Motor neuron (in vitro differentiated cells): Measurements from ENCODE around the gene PTCSC3. TPM values are rescaled to one million over a fixed set of nuclear protein-coding genes. Genes with fewer than 3 reads are reported as not detected.
A peak's percentile ranks its signal among the peaks of the same experiment; 100 is the strongest.

ENCODE experiments used
- ATAC-seq, 8 experiments: fragments of 200-7000 bp; cut with Tn5 transposase; replicated peaks in 6 of 8; 2 replicates each; pipeline ENCODE4 v1.8.0; 2021; ENCODE audit warnings: mild to moderate bottlenecking in 8 of 8, moderate library complexity in 8 of 8
- H3K27ac ChIP-seq, 2 donors: fragments of 250-450 bp; sonication (Bioruptor Pico); 2 replicates each; pipeline ENCODE4 v1.9.0; 2021; ENCODE audit warnings: antibody characterized with exemption in 2 of 2, mild to moderate bottlenecking in 2 of 2, moderate library complexity in 1 of 2
- H3K4me1 ChIP-seq, 2 donors: fragments of 250-450 bp; sonication (Bioruptor Pico); replicated peaks in 1 of 2; 2 replicates each; pipeline ENCODE4 v1.6.1; 2021; ENCODE audit warnings: antibody characterized with exemption in 2 of 2, mild to moderate bottlenecking in 2 of 2, moderate library complexity in 1 of 2
- H3K4me3 ChIP-seq, 5 donors: fragments of 250-450 bp; sonication (Bioruptor Pico); 2 replicates each; pipeline ENCODE4 v1.9.0; 2021; ENCODE audit warnings: antibody characterized with exemption in 5 of 5, mild to moderate bottlenecking in 5 of 5, moderate library complexity in 4 of 5
- WGBS, 10 experiments: fragments of 450-650 bp; shearing (Covaris generic); methylation state at CpG; one replicate each; pipeline ENCODE4 v1.0.0; 2022; 5-methylcytosine and 5-hydroxymethylcytosine counted together
- in situ Hi-C, 9 experiments: fragments of 400-800 bp; cut with MboI; loops; one replicate each; pipeline ENCODE4 v1.15.0; 2021; ENCODE audit warnings: low sequenced_read_pairs in 9 of 9, low pct_unique_long_range_greater_than_20kb in 2 of 9; ENCODE audit not compliant: unreplicated experiment in 9 of 9
- total RNA-seq, 8 experiments: library from RNA; unstranded; fragments of 300-600 nt; gene quantifications; 2 replicates each; pipeline versions ENCODE4 v1.2.3 to v1.2.4, GENCODE V29; 2022

The PTCSC3 gene
- total RNA-seq = not detected

GRCh38 chr14:36176524-36176923, at the start of gene PTCSC3:
PTCSC3 (minus strand) TSS chr14:36176722.
- peak in 2 of 8 experiments; percentile 42 to 73 for ATAC-seq
- Histone ChIP-seq H3K4me3 (no peak within 1 kb of the TSS), H3K4me1 (no peaks in the 10 kb centered on the region), H3K27ac (no peak within 1 kb of the TSS)
- WGBS, 10 experiments = 0 to 100% (median 88%) methylated on average over 1 to 4 of the region's 4 CpGs; no CpG with 5 or more reads in 1 of the 10 experiments
- in situ Hi-C loops = no loop called here

DNA sequence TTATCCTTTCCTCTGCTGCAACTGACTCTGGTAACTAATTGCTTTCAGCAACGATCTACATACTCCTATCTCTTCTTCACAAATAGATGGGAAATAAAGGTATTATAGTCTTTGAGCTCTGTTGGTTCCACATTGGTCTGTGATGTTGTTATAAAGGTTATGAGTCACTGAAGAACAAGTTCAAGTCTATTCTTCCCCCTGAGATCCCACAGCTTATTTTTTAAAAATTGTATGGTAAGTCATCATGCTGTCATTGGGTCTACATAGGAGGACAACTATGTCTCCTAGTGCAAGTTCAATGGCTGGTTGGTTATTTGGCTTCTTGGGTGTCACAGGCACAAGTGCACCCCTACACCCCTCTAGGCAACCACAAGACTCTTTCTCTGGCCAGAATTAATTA, 49.6 kb upstream of the PTCSC3 start:
- 11 to 89% (median 63%) methylated on average over 1 of the region's 1 CpG; no CpG with 5 or more reads in 3 of the 10 experiments for whole genome bisulfite sequencing, 10 experiments
- in situ Hi-C loops = no loop called here
- ATAC-seq = no peak
- Histone ChIP-seq H3K27ac (no peak overlapping the region), H3K4me3 (no peak overlapping the region), H3K4me1 (peaks cover 6 to 10% of the 10 kb centered on the region in 2 donors)

- H3K27ac ChIP-seq = no peak overlapping the region
- H3K4me3 ChIP-seq = no peak overlapping the region
- H3K4me1 ChIP-seq = peaks cover 12% of the 10 kb centered on the region in 2 donors
- whole genome bisulfite sequencing, 10 experiments = 64 to 100% (median 94%) methylated on average over 3 to 8 of the region's 9 CpGs; no CpG with 5 or more reads in 1 of the 10 experiments
- peak in 1 of 8 experiments; percentile 35 for ATAC-seq
- in situ Hi-C loops = no loop called here
Observed at GRCh38 chr14:36224176-36224575, 47.7 kb upstream of the PTCSC3 start.

- peaks cover 12% of the 10 kb centered on the region in 2 donors for H3K4me1 ChIP-seq
- H3K27ac ChIP-seq = no peak overlapping the region
- 38 to 100% (median 83%) methylated on average over 2 to 3 of the region's 3 CpGs; no CpG with 5 or more reads in 1 of the 10 experiments for WGBS, 10 experiments
- ATAC-seq = no peak
- H3K4me3 ChIP-seq = no peak overlapping the region
- in situ Hi-C loops = no loop called here
Observed at GRCh38 chr14:36223558-36223957, 47.0 kb upstream of the PTCSC3 start.

DNA sequence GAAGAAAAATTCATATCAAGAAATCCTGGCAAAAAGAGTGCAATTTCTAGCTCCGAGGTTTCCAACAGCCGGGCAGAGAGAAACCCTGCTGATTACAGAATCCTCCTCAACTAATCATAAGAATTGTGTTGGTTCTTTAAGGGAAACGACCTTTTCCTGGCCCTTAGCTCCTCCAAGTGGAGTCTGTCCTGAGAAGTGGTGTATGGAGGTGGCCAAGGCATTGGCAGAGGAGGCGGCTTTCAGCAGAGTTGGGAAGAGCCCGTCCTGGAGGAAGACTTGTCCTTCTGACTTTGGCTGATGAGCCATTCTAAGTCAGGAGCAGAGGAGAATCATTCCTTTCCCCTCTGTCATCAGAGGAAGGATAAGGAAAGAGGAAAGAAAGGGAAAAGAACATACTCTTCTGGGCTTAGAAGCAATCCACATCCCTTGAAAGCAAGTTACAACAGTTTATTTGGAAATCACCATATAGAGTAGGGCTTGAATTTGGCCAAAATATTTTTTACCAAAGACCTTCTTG, 46.5 kb upstream of the PTCSC3 start:
- Histone ChIP-seq H3K27ac (no peak overlapping the region), H3K4me1 (peaks cover 12% of the 10 kb centered on the region in 2 donors), H3K4me3 (no peak overlapping the region)
- no peak for ATAC-seq
- in situ Hi-C loops = no loop called here
- 0 to 100% (median 78%) methylated on average over 1 to 5 of the region's 5 CpGs; no CpG with 5 or more reads in 1 of the 10 experiments for WGBS, 10 experiments

DNA sequence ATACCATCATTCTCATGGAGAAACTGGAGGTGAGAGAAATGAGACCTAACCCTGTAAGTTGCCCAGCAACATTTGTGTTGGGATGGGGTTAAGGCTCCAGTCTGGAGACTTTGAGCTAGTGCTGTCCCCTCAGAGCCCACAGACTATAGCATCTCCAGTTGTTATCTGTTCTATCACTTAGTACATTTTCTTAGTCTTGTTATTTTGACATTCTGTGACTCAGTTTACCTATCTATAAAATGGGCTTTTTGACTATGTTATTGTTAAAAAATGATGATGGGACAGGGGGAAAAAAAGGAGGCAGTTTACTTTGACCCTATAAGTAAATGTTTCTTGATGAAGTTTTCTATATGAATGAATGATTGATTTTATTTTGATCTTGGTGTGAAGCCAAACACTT, 45.8 kb upstream of the PTCSC3 start:
- ATAC-seq = no peak
- Histone ChIP-seq H3K4me1 (peaks cover 12% of the 10 kb centered on the region in 2 donors), H3K4me3 (no peak overlapping the region), H3K27ac (no peak overlapping the region)
- in situ Hi-C loops = no loop called here

- Histone ChIP-seq H3K27ac (no peak overlapping the region), H3K4me3 (no peak overlapping the region), H3K4me1 (peaks cover 12% of the 10 kb centered on the region in 2 donors)
- ATAC-seq = peak in 5 of 8 experiments; percentile 47 to 82 (median 58)
- in situ Hi-C loops = no loop called here
- WGBS, 10 experiments = 0 to 75% (median 12%) methylated on average over 1 to 2 of the region's 2 CpGs
Observed at GRCh38 chr14:36221112-36221511, 44.6 kb upstream of the PTCSC3 start.

DNA sequence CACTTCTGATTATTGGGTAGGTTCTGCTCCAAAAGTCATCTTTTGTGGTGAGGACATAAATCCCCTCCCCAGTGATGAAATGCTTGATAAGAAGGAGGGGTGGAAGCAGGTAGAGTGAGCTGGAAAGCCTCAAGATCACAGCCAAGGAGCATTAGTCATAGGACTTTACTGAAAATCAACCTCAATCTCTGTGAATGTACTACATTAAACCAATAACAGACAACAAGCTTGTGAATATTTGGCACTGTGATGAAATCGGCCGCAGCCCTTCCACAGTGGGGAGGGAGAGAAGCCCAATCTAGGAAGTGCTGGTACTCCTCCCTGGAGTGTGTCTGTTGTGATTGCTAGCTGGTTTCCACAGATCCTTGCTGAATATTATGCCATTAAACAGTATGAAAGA, 41.2 kb upstream of the PTCSC3 start:
- ATAC-seq = peak in 2 of 8 experiments; percentile 66 to 74
- Histone ChIP-seq H3K4me3 (no peak overlapping the region), H3K4me1 (peaks cover 11 to 14% of the 10 kb centered on the region in 2 donors), H3K27ac (no peak overlapping the region)
- WGBS, 10 experiments = 79 to 90% (median 85%) methylated on average over 1 to 2 of the region's 2 CpGs; no CpG with 5 or more reads in 6 of the 10 experiments
- in situ Hi-C loops = no loop called here

GRCh38 chr14:36217027-36217426, 40.5 kb upstream of the PTCSC3 start:
- no peak for ATAC-seq
- Histone ChIP-seq H3K27ac (no peak overlapping the region), H3K4me3 (no peak overlapping the region), H3K4me1 (peaks cover 11 to 14% of the 10 kb centered on the region in 2 donors)
- in situ Hi-C loops = no loop called here
- WGBS, 10 experiments = 65 to 100% (median 94%) methylated on average over 1 to 2 of the region's 2 CpGs; no CpG with 5 or more reads in 3 of the 10 experiments

DNA sequence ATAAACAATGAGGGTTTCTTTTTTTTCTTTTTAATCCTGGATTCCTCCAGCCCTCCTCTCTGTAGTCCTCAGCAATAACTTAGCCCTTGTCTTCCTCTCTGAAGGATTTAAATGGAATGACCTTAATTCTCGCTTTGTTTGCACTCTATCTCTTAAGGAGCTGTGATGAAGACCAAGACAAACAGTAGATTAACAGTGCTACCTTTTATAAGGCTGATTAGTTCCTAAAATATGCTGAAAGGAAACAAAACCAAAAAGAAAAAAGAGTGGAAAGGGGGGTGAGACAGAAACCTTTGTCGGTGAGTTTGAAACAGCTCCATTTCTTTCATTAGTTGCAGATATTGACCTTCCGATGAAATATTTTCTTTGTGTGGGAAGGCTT, 38.7 kb upstream of the PTCSC3 start:
- in situ Hi-C loops = no loop called here
- no peak overlapping the region for H3K4me3 ChIP-seq
- ATAC-seq = no peak
- no peak overlapping the region for H3K27ac ChIP-seq
- WGBS, 10 experiments = 28 to 93% (median 82%) methylated on average over 2 to 3 of the region's 3 CpGs; no CpG with 5 or more reads in 2 of the 10 experiments
- H3K4me1 ChIP-seq = peaks cover 2 to 3% of the 10 kb centered on the region in 2 donors

DNA sequence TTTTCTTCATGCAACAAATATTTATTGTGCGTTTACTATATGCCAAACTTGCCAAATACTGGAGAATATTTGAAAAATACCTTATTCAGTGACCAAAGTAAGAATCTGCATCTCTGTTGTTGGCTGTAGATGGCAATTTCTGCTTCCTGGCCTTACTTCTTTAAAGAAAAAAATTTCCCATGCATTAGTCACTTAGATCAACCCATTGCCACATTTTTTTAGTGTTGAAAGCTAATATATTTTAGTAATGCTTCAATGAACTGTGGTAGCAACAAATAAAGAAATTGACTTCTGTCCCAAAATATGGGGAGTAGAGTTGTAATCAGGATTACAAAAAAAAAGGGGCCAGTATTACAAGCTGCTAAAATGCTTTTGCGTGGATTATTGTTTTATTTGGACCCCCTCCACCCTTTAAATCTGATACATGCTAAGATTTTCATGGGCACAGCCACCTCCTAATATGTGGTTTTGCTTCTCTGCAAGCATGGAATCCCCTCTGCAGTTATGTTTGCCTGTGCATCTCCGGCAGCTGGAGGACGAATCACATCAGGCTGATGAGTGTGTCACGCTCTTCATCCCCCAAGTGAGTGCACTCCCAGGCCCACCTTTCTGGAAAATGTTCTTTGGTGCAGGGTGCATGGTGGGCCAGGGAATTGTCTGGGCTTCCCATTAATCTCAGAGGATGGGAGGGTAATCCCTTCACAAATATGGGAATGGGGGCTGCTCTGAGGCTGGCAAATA, 38.1 kb upstream of the PTCSC3 start:
- no peak overlapping the region for H3K27ac ChIP-seq
- no peak overlapping the region for H3K4me3 ChIP-seq
- in situ Hi-C loops = no loop called here
- ATAC-seq = no peak
- H3K4me1 ChIP-seq = peaks cover 2 to 3% of the 10 kb centered on the region in 2 donors
- WGBS, 10 experiments = 10 to 90% (median 81%) methylated on average over 1 to 5 of the region's 5 CpGs; no CpG with 5 or more reads in 2 of the 10 experiments

DNA sequence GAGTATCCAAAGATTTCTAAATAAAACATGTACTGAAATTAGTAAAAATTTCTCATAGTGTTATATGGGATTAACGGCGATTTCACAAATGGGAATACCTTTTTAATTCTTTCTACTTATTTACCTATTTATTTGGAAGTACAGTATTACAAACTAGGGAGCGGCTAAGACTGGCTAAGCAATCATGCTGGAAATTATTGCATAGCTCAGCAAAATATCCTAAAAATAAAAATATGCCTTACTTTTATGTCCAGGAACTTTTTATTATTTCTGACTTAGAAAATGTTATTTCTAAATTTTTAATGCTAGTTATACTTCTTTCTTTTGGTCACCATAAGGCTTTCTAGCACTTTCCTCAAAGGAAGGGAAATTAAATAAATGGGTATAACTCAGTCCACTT, 36.5 kb upstream of the PTCSC3 start:
- Histone ChIP-seq H3K4me1 (peaks cover 2 to 3% of the 10 kb centered on the region in 2 donors), H3K4me3 (no peak overlapping the region), H3K27ac (no peak overlapping the region)
- in situ Hi-C loops = no loop called here
- ATAC-seq = no peak
- 49 to 100% (median 90%) methylated on average over 2 to 3 of the region's 3 CpGs for WGBS, 10 experiments

DNA sequence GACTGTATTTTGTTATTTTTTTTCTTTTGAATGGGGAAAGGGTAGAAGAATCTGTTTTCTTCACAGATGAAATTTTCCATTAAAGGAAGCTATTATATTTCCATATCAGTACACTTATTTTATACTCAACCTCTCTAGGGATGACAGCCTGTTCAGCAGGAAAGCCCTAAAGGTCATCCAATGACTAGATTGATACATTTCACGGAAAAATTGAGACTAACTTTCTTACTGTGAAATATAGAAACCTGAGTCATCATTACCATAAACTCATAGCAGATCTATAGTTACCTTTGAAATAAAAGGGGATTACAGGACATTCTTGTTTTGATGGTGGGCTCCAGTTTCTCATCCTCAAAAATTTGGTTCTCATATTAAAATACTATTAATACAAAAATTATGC, 36.1 kb upstream of the PTCSC3 start:
- no peak for ATAC-seq
- Histone ChIP-seq H3K27ac (no peak overlapping the region), H3K4me1 (peaks cover 2 to 3% of the 10 kb centered on the region in 2 donors), H3K4me3 (no peak overlapping the region)
- WGBS, 10 experiments = 20 to 100% (median 79%) methylated on average over 1 of the region's 1 CpG; no CpG with 5 or more reads in 4 of the 10 experiments
- in situ Hi-C loops = no loop called here
